ENCODE results near the gene CAB39L. TPM values are rescaled to one million over a fixed set of nuclear protein-coding genes. Genes with fewer than 3 reads are reported as not detected.

The CAB39L gene
- total RNA-seq, 4 donors from 2014 or later, result 84.2 to 131 (median 114) TPM

- WGBS, 2 donors (ENCODE audit: low coverage in 1 of 2), result 35 to 89% methylated on average over 1 of the region's 1 CpG
- Histone ChIP-seq H3K4me1 (no peaks in the 10 kb centered on the region), H3K36me3 (peaks cover 0 to 34% of the 10 kb centered on the region in 2 donors), H3K27ac (no peak overlapping the region), H3K27me3 (no peaks in the 10 kb centered on the region), H3K9me3 (no peaks in the 10 kb centered on the region), H3K4me3 (no peak overlapping the region)
- no peak for ATAC-seq
- TF ChIP-seq EP300 (IDR thresholded peaks at IDR 0.05) (no peak), POLR2A (IDR thresholded peaks at IDR 0.05) (no peak), POLR2AphosphoS5 (IDR thresholded peaks at IDR 0.05) (no peak), CTCF (IDR thresholded peaks at IDR 0.05) (no peak)
These were observed 172.6 kb downstream of the CAB39L start for GRCh38 chr13:49271264-49271663.

DNA sequence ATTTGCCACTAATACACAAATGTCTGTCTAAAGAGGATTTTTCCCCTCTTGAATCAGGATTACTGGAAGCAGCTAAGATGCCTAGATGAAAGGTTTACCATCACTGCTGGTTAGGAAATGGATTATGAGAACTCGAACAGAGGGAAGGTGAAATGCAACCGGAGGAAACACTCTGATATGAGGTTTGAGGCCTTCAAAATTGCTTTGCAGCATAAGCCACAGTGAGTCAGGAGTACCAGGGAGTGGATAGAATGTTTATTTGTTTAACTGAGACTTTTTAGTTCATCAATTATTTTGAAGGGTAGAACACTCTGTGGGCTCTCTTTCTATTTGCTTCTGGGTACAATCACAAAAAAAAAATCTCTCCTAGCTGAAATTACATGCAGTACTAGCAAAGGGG is 178.0 kb downstream of the CAB39L start:
- no peak for ATAC-seq
- no peaks in the 10 kb centered on the region for H3K4me1 ChIP-seq
- no peak overlapping the region for H3K27ac ChIP-seq
- peaks cover 0 to 60% of the 10 kb centered on the region in 2 donors for H3K36me3 ChIP-seq
- H3K9me3 ChIP-seq, result no peaks in the 10 kb centered on the region
- WGBS, 2 donors (ENCODE audit: low coverage in 1 of 2), result 53 to 57% methylated on average over 2 of the region's 2 CpGs
- no peak overlapping the region for H3K4me3 ChIP-seq
- TF ChIP-seq EP300 (IDR thresholded peaks at IDR 0.05) (no peak), CTCF (IDR thresholded peaks at IDR 0.05) (no peak), POLR2AphosphoS5 (IDR thresholded peaks at IDR 0.05) (no peak), POLR2A (IDR thresholded peaks at IDR 0.05) (no peak)
- H3K27me3 ChIP-seq, result no peaks in the 10 kb centered on the region

DNA sequence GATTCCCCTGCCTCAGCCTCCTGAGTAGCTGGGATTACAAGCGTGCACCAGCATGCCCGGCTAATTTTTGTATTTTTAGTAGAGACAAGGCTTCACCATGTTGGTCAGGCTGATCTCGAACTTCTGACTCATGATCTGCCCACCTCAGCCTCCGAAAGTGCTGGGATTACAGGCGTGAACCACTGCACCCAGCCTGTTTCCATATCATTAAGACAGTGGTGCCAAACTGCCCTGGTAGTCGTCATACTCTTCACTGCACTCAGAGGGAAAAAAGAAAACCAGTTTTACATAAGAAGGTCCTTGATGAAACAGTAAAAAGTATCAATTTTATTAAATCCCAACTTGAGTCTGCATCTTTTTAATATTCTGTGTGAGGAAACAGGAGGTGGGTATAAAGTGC is 181.2 kb downstream of the CAB39L start:
- Histone ChIP-seq H3K36me3 (peaks cover 0 to 68% of the 10 kb centered on the region in 2 donors), H3K27ac (no peak overlapping the region), H3K27me3 (no peaks in the 10 kb centered on the region), H3K9me3 (no peaks in the 10 kb centered on the region), H3K4me1 (no peaks in the 10 kb centered on the region), H3K4me3 (no peak overlapping the region)
- no peak for ATAC-seq
- WGBS, 2 donors (ENCODE audit: low coverage in 1 of 2), result 88 to 100% methylated on average over 1 to 4 of the region's 6 CpGs
- TF ChIP-seq CTCF (IDR thresholded peaks at IDR 0.05), result no peak
- no peak for TF ChIP-seq EP300 (IDR thresholded peaks at IDR 0.05)
- TF ChIP-seq POLR2A (IDR thresholded peaks at IDR 0.05), result no peak

DNA sequence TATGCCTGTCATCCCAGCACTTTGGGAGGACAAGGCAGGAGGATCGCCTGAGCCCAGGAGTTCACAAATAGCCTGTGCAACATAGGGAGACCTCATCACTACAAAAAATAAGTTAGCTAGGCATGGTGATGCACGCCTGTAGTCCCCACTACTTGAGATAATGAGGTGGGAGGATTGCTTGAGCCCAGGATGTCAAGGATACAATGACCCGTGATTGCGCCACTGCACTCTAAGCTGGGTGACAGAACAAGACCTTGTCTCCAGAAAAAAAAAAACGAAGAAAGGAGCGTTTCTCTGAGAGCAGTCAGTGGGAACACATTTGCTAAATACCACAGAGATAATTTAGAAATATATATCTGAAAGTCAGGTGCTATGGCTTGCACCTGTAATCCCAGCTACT is 184.3 kb downstream of the CAB39L start:
- no peaks in the 10 kb centered on the region for H3K9me3 ChIP-seq
- 93 to 97% methylated on average over 6 of the region's 6 CpGs for WGBS, 2 donors (ENCODE audit: low coverage in 1 of 2)
- H3K27me3 ChIP-seq, result no peaks in the 10 kb centered on the region
- TF ChIP-seq CTCF (IDR thresholded peaks at IDR 0.05) (no peak), POLR2A (IDR thresholded peaks at IDR 0.05) (no peak), POLR2AphosphoS5 (IDR thresholded peaks at IDR 0.05) (no peak), EP300 (IDR thresholded peaks at IDR 0.05) (no peak)
- no peak overlapping the region for H3K27ac ChIP-seq
- H3K36me3 ChIP-seq, result peaks cover 0 to 86% of the 10 kb centered on the region in 2 donors
- ATAC-seq, result no peak
- no peaks in the 10 kb centered on the region for H3K4me1 ChIP-seq
- H3K4me3 ChIP-seq, result no peak overlapping the region

Other genes starting within 250 kb of the CAB39L start
- under 1 TPM in 1 of 4 donors, not detected in 3; 0.35 TPM for gene MLNR, start 223.7 kb downstream of the CAB39L start, total RNA-seq
- gene CDADC1, start 196.1 kb downstream of the CAB39L start, total RNA-seq, result 1 to 10 TPM; 5.8 to 9.3 (median 6.7) TPM
- gene SETDB2, start 210 bp upstream of the CAB39L start, total RNA-seq, result 10 to 100 TPM in 3 of 4 donors, 1 to 10 TPM in 1; 10.0 to 13.4 (median 10.6) TPM
- 10 to 100 TPM; 33.1 to 42.7 (median 38.7) TPM for gene PHF11, start 51.9 kb upstream of the CAB39L start, total RNA-seq
- 10 to 100 TPM; 13.2 to 29.1 (median 20.1) TPM for gene RCBTB1, start 141.5 kb upstream of the CAB39L start, total RNA-seq
- under 1 TPM; 0.15 to 0.94 (median 0.68) TPM for gene ARL11, start 184.4 kb upstream of the CAB39L start, total RNA-seq
- gene EBPL, start 247.4 kb upstream of the CAB39L start, total RNA-seq, result 10 to 100 TPM; 37.6 to 81.7 (median 45.0) TPM